ENCODE results near the gene ANTXR2.

DNA sequence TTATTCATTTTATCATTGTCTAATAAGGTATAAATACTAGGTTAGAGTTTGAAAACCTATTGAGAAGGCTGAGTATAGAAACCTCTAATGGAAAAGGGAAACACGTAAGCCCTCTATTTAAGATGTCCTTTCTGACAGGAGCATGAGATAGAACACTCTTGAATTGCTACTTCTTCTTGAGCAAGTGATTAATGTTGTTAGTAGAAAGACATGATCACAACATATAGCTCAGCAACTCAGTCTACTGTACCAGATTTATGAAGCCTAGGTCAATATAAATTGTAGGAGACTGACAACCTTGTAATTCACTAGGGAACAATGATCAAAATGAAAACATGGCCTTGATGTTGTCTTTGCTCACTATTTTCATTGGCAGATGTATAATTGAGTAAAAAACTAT lies 189.7 kb downstream of the ANTXR2 start:
- TF ChIP-seq POLR2A (IDR thresholded peaks at IDR 0.05; ENCODE audit: low read depth, low read length) (no peak), TAF1 (IDR thresholded peaks at IDR 0.05; ENCODE audit: borderline replicate concordance, low read depth, low read length) (no peak), POLR2AphosphoS5 (IDR thresholded peaks at IDR 0.05; ENCODE audit: low read depth, low read length) (no peak)

All from GM12892 (cell line).